Nephron (organoid): ENCODE results near the gene NXN.
"Not testable (repeated sequence)": the region's sequence is repeated elsewhere in the genome, so short reads cannot be mapped to it uniquely, and the experiment has no call there.

Experiments used
- H3K27ac Mint-ChIP-seq, 3 experiments: 2 replicates each; pipeline ENCODE4 v1.8.0; 2020; ENCODE audit warnings: mixed read lengths in 3 of 3, mild to moderate bottlenecking in 2 of 3, moderate library complexity in 1 of 3
- H3K27me3 Mint-ChIP-seq: 2 replicates; pipeline ENCODE4 v1.8.0; 2021; ENCODE audit warnings: low read depth, mild to moderate bottlenecking, moderate library complexity, mixed read lengths
- H3K36me3 Mint-ChIP-seq: 2 replicates; pipeline ENCODE4 v1.8.0; 2020; ENCODE audit warnings: low read depth, mixed read lengths
- H3K4me1 Mint-ChIP-seq: 2 replicates; pipeline ENCODE4 v1.8.0; 2020; ENCODE audit warnings: mixed read lengths
- H3K4me3 Mint-ChIP-seq, 3 experiments: 2 replicates each; pipeline ENCODE4 v1.8.0; 2020; ENCODE audit warnings: mild to moderate bottlenecking in 3 of 3, mixed read lengths in 3 of 3, moderate library complexity in 2 of 3
- H3K9me3 Mint-ChIP-seq: 2 replicates; pipeline ENCODE4 v1.8.0; 2020; ENCODE audit warnings: mixed read lengths
- TF ChIP-seq, protein P1 (sequence below), 3 experiments: fragments of 200-600 bp; sonication (generic); IDR thresholded peaks; one replicate each; pipeline ENCODE4 v1.5.0; 2021; ENCODE audit warnings: antibody characterized with exemption in 3 of 3; ENCODE audit not compliant: unreplicated experiment in 3 of 3

NXN gene

DNA sequence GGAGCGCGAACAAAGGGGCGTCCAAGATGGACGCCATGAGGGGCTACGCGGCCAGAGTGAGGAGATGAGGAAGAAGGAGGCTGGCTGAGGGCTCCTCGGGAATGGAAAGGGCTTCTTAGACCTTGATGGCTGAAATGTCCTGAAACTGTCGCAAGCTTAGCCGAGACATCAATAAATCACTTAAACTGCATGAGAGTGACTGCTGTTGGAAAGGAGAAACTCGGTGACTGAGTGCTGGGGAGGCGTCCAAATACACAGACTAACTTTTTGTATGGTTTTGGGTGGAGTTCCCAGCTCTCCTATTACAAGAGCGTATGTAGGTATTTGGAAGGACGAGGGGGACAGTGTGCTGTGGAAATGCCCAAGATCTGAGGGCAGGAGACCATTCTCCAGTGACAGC, 226.2 kb downstream of the NXN start:
- H3K4me1 Mint-ChIP-seq, result peaks cover 21% of the 10 kb centered on the region
- H3K27me3 Mint-ChIP-seq, result no peaks in the 10 kb centered on the region
- H3K9me3 Mint-ChIP-seq, result peaks cover 8% of the 10 kb centered on the region
- TF ChIP-seq, protein P1, sequence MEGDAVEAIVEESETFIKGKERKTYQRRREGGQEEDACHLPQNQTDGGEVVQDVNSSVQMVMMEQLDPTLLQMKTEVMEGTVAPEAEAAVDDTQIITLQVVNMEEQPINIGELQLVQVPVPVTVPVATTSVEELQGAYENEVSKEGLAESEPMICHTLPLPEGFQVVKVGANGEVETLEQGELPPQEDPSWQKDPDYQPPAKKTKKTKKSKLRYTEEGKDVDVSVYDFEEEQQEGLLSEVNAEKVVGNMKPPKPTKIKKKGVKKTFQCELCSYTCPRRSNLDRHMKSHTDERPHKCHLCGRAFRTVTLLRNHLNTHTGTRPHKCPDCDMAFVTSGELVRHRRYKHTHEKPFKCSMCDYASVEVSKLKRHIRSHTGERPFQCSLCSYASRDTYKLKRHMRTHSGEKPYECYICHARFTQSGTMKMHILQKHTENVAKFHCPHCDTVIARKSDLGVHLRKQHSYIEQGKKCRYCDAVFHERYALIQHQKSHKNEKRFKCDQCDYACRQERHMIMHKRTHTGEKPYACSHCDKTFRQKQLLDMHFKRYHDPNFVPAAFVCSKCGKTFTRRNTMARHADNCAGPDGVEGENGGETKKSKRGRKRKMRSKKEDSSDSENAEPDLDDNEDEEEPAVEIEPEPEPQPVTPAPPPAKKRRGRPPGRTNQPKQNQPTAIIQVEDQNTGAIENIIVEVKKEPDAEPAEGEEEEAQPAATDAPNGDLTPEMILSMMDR (IDR thresholded peaks at IDR 0.05; ENCODE audit: unreplicated experiment in 3 of 3), result no peak
- H3K36me3 Mint-ChIP-seq, result peaks cover 42% of the 10 kb centered on the region
- peak overlapping the region; percentile 64 to 79 (median 77) for H3K4me3 Mint-ChIP-seq
- peak overlapping the region; percentile 35 to 63 (median 38) for H3K27ac Mint-ChIP-seq

DNA sequence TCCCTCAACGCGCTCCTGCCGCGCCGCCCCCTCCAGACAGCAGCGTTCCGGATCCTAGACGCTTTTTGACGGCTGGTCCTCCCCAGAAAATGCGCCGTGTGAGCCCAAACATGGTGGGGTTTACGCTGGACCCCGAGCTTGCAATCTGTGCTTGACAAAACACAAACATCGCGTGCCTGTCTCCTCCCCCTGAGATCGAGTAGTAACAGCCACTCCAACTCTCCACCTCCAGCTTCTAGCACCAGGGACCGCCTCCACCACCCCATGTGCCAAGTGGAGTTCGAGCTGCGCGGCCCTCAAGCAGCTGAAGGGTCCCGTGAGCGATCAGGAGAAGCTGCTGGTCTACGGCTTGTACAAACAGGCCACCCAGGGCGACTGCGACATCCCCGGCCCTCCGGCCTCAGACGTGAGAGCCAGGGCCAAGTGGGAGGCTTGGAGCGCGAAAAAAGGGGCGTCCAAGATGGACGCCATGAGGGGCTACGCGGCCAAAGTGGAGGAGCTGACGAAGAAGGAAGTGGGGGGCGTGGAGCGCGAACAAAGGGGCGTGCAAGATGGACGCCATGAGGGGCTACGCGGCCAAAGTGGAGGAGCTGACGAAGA, 226.9 kb downstream of the NXN start:
- Mint-ChIP-seq H3K27ac (peak overlapping the region; percentile 88 to 96 (median 90)), H3K9me3 (peaks cover 13% of the 10 kb centered on the region), H3K36me3 (peaks cover 49% of the 10 kb centered on the region), H3K27me3 (no peaks in the 10 kb centered on the region), H3K4me3 (peak overlapping the region; percentile 93 to 95 (median 95)), H3K4me1 (peaks cover 21% of the 10 kb centered on the region)
- TF ChIP-seq, protein P1 (IDR thresholded peaks at IDR 0.05; ENCODE audit: unreplicated experiment in 3 of 3), result no peak

DNA sequence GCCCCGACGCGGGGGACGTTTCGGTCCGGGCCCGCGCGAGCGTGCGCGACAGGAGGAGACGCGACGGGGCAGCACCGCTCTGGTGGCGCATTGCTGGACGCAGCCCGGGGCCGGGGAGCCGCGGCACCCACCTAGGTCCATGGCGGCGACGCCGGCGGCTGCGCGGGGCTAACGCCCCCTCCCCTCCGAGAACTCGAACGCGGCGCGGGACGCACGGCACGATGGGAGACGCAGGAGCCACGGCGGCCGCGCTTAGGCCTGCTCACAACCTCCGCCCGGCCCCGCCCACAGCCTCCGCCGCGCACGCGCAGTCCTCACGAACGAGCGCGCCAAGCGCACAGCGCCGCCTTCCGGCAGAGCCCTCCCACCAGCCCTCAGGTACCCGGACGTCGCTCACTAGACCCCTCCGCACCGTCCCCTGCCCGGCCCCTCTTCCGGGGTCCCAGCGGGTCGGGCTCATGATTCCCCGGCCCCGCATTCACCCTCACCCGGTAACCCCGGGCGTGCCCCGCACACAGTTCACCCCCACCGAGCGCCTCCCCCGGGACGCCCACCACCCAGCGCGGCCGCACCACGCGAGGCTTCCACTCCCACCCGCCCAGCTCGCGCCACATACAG, 227.5 kb downstream of the NXN start, which contains the start of gene GEMIN4:
Gene GEMIN4, minus strand, starts transcription at position 263 of the 618 bp plus-strand sequence. Its CDS starts 122 bp downstream, at position 141.
- Mint-ChIP-seq H3K4me3 (peak within 1 kb of the TSS; percentile 93 to 99 (median 95)), H3K36me3 (peaks cover 52% of the 10 kb centered on the region), H3K27me3 (no peaks in the 10 kb centered on the region), H3K4me1 (peaks cover 21% of the 10 kb centered on the region), H3K9me3 (peaks cover 13% of the 10 kb centered on the region), H3K27ac (peak within 1 kb of the TSS; percentile 88 to 96 (median 90))
- TF ChIP-seq, protein P1 (IDR thresholded peaks at IDR 0.05; ENCODE audit: unreplicated experiment in 3 of 3), result peak; percentile 93 to 99 (median 97)

DNA sequence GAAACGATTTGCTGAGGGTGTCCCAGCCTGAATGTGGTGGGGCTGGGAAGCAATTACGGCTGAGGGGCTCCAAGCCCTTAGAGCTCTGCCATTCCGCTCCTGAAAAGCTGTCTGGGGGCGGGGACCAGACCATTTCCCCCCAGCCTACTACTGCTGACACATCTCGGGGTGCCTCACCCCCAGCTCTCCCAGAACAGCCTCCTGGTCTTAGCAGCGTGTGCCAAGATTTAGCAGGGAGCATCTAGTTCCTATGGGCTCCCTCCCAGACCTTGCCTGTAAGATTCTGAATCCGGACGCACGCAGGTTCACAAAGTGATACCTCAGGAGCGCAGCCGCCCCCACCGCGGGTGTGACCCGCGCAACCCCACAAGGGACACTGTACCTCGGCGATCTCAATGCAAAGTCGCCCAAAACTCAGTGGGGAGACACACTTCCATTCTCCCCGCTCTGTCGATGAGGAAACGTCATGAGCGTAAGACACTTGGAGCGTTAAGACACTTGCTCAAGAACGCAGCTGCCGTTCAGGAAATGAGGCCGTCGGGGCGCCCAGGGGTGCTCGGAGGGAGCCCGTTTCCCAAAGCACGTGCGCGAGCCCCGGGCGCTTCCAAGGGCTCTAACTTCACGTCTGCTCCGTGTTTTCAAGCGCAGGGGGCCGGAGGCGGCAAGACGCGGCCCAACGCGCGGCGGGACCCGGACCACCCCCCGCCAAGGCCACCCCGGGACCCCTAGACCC, 228.1 kb downstream of the NXN start:
- TF ChIP-seq, protein P1 (IDR thresholded peaks at IDR 0.05; ENCODE audit: unreplicated experiment in 3 of 3), result no peak
- H3K9me3 Mint-ChIP-seq, result peaks cover 13% of the 10 kb centered on the region
- peak overlapping the region; percentile 55 to 87 (median 66) for H3K27ac Mint-ChIP-seq
- peak overlapping the region; percentile 93 to 99 (median 94) for H3K4me3 Mint-ChIP-seq
- peaks cover 21% of the 10 kb centered on the region for H3K4me1 Mint-ChIP-seq
- H3K36me3 Mint-ChIP-seq, result peaks cover 52% of the 10 kb centered on the region
- H3K27me3 Mint-ChIP-seq, result no peaks in the 10 kb centered on the region

DNA sequence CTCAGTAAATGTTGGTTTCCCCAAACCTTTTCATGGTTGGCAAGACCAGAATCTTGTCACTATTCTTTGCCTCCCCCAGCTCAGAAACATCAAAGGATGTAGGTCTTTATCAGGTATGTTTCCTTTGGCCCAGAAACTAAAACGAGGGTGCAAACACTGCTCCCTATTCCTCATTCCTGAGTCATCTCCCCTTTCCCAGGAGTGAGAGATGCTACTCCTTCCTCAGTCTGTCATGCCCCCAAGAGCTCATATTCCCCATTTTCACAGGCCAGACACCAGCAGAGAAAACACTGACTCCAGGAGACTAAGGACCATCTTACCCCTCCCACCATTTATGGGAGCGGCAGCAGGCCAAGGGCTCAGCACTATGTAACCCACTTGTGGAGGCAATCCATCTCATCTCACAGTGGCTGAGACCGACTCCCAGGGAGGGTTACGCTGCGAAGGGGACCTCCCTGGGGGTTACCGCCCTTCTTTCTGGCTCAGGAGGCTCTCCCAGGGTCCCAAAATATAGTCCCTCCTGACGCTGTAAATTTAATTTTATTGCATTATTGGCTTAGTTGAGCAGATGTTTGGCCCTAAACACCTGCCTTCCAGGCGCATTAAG, 229.0 kb downstream of the NXN start:
- peaks cover 13% of the 10 kb centered on the region for H3K9me3 Mint-ChIP-seq
- TF ChIP-seq, protein P1 (IDR thresholded peaks at IDR 0.05; ENCODE audit: unreplicated experiment in 3 of 3), result no peak
- H3K4me1 Mint-ChIP-seq, result peaks cover 21% of the 10 kb centered on the region
- no peaks in the 10 kb centered on the region for H3K27me3 Mint-ChIP-seq
- peaks cover 52% of the 10 kb centered on the region for H3K36me3 Mint-ChIP-seq
- H3K4me3 Mint-ChIP-seq, result peak overlapping the region; percentile 93 to 99 (median 94)
- H3K27ac Mint-ChIP-seq, result peak overlapping the region in 2 of 3 experiments; percentile 46 to 66

DNA sequence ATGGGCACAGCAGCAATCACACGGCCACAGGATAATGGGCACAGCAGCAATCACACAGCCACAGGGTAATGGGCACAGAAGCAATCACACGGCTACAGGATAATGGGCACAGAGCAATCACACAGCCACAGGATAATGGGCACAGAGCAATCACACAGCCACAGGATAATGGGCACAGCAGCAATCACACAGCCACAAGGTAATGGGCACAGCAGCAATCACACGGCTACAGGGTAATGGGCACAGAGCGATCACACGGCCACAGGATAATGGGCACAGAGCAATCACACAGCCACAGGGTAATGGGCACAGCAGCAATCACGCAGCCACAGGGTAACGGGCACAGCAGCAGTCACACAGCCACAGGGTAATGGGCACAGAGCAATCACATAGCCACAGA, 230.2 kb downstream of the NXN start:
- Mint-ChIP-seq H3K36me3 (peaks cover 63% of the 10 kb centered on the region), H3K4me3 (peak overlapping the region; percentile 61 to 76 (median 71)), H3K4me1 (peaks cover 21% of the 10 kb centered on the region), H3K9me3 (peaks cover 13% of the 10 kb centered on the region)
- not testable (repeated sequence) for H3K27me3 Mint-ChIP-seq, H3K27ac Mint-ChIP-seq
